Left ventricle myocardium inferior (tissue), 1 donor: ENCODE measurements around the gene HLCS. TPM values are rescaled to one million over a fixed set of nuclear protein-coding genes. Genes with fewer than 3 reads are reported as not detected.

Source experiments
- DNase-seq: peaks from one replicate; pipeline ENCODE4 v3.0.0-alpha.2; 2020
- H3K27ac ChIP-seq: fragments of 200-600 bp; replicated peaks from 2 replicates; pipeline ENCODE4 v1.8.0; 2021
- H3K27me3 ChIP-seq: fragments of 200-600 bp; 2 replicates; pipeline ENCODE4 v1.8.0; 2021; ENCODE audit warnings: low read depth
- H3K36me3 ChIP-seq: fragments of 200-600 bp; 2 replicates; pipeline ENCODE4 v1.8.0; 2021
- H3K4me1 ChIP-seq: fragments of 200-600 bp; 2 replicates; pipeline ENCODE4 v1.8.0; 2021
- H3K4me3 ChIP-seq: fragments of 200-600 bp; 2 replicates; pipeline ENCODE4 v1.8.0; 2021; ENCODE audit warnings: mild to moderate bottlenecking, moderate library complexity
- H3K9me3 ChIP-seq: fragments of 200-600 bp; replicated peaks from 2 replicates; pipeline ENCODE4 v1.8.0; 2021
- intact Hi-C: fragments of 100-400 bp; cut with micrococcal nuclease; formaldehyde crosslinking; loops from one replicate; pipeline ENCODE4 v1.11.0; 2022
- total RNA-seq: library from RNA; stranded (reverse); fragmentation: NEBNext Ultra II Directional; extraction: Animal tissue kit (Norgen Biotek cat#: 25700); gene quantifications from one replicate; pipeline ENCODE4 v1.2.1, GENCODE V29; 2021
- TF ChIP-seq, protein P1 (sequence below): fragments of 200-600 bp; IDR thresholded peaks from 2 replicates; pipeline ENCODE4 v1.8.0; 2021; ENCODE audit warnings: antibody characterized with exemption, mild to moderate bottlenecking, borderline replicate concordance
- donor health status: DM: no; HTN: yes; CAD: no; lungs with severe emphysema.

HLCS gene
- total RNA-seq, 1 donor from 2014 or later: 5.3 TPM

DNA sequence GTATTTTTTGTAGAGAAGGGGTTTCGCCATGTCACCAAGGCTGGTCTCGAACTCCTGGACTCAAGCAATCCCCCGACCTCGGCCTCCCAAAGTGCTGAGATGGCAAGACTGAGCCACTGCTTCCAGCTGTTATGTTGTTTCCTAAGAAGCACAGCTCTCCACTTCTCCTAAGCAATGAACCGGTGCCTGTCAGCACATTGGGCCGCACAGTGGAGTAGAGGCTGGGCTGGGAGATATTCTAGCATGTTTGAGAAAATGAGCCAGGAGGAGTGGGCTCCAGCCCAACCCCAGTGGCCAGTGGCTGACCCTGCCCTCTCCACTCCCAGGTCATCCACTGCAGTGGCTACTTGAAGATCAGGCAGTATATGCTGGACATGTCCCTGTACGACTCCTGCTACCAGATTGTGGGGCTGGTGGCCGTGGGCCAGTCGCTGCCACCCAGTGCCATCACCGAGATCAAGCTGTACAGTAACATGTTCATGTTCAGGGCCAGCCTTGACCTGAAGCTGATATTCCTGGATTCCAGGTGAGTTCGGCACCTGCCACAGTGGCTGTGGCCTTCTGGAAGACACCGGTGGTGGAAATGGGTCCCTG, 240.6 kb downstream of the HLCS start:
- no peak for DNase-seq
- Histone ChIP-seq H3K36me3 (no peaks in the 10 kb centered on the region), H3K4me3 (no peak overlapping the region), H3K9me3 (no peaks in the 10 kb centered on the region), H3K4me1 (no peaks in the 10 kb centered on the region), H3K27me3 (peaks cover 82% of the 10 kb centered on the region), H3K27ac (no peak overlapping the region)
- TF ChIP-seq, protein P1, sequence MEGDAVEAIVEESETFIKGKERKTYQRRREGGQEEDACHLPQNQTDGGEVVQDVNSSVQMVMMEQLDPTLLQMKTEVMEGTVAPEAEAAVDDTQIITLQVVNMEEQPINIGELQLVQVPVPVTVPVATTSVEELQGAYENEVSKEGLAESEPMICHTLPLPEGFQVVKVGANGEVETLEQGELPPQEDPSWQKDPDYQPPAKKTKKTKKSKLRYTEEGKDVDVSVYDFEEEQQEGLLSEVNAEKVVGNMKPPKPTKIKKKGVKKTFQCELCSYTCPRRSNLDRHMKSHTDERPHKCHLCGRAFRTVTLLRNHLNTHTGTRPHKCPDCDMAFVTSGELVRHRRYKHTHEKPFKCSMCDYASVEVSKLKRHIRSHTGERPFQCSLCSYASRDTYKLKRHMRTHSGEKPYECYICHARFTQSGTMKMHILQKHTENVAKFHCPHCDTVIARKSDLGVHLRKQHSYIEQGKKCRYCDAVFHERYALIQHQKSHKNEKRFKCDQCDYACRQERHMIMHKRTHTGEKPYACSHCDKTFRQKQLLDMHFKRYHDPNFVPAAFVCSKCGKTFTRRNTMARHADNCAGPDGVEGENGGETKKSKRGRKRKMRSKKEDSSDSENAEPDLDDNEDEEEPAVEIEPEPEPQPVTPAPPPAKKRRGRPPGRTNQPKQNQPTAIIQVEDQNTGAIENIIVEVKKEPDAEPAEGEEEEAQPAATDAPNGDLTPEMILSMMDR: no peak
- intact Hi-C loops: no loop called here

- Histone ChIP-seq H3K27me3 (peaks cover 80% of the 10 kb centered on the region), H3K4me1 (no peaks in the 10 kb centered on the region), H3K36me3 (no peaks in the 10 kb centered on the region), H3K9me3 (no peaks in the 10 kb centered on the region), H3K27ac (no peak overlapping the region), H3K4me3 (no peak overlapping the region)
- TF ChIP-seq, protein P1: no peak
- DNase-seq: no peak
- intact Hi-C loops: no loop called here
These were observed 241.8 kb downstream of the HLCS start for GRCh38 chr21:36724660-36725059.

- H3K4me3 ChIP-seq: no peak overlapping the region
- no peak overlapping the region for H3K27ac ChIP-seq
- H3K9me3 ChIP-seq: no peaks in the 10 kb centered on the region
- intact Hi-C loops: no loop called here
- no peak for DNase-seq
- H3K27me3 ChIP-seq: peaks cover 83% of the 10 kb centered on the region
- TF ChIP-seq, protein P1: no peak
- no peaks in the 10 kb centered on the region for H3K36me3 ChIP-seq
- no peaks in the 10 kb centered on the region for H3K4me1 ChIP-seq
These were observed 243.0 kb downstream of the HLCS start for GRCh38 chr21:36723371-36723881.

GRCh38 chr21:36722370-36723368, 243.8 kb downstream of the HLCS start:
- Histone ChIP-seq H3K4me1 (no peaks in the 10 kb centered on the region), H3K4me3 (no peak overlapping the region), H3K9me3 (no peaks in the 10 kb centered on the region), H3K36me3 (no peaks in the 10 kb centered on the region), H3K27ac (no peak overlapping the region), H3K27me3 (peaks cover 85% of the 10 kb centered on the region)
- TF ChIP-seq, protein P1: no peak
- intact Hi-C loops: no loop called here
- no peak for DNase-seq

DNA sequence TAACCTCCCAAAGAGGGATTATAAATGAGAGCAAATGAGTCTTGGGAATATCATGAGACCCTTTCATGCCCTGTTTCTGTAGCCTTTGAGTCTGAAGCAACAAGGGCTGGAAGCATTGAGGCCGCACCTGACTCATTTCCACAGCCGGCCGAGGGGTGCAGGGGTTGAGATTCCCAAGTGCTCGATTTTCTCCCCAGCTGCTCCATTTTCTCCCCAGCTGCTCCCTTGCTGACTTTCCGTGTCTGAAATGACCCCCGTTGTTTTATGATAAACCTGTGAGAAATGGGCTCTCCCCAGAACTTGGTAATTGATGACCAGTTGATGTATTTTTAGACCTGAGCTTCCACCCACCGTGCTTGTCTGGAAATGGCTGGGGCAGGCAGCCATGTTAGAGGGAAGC, 244.7 kb downstream of the HLCS start:
- TF ChIP-seq, protein P1: no peak
- Histone ChIP-seq H3K4me1 (no peaks in the 10 kb centered on the region), H3K27ac (no peak overlapping the region), H3K27me3 (peaks cover 87% of the 10 kb centered on the region), H3K4me3 (no peak overlapping the region), H3K36me3 (no peaks in the 10 kb centered on the region), H3K9me3 (no peaks in the 10 kb centered on the region)
- DNase-seq: no peak
- intact Hi-C loops: no loop called here
